Stimulated activated CD8-positive, alpha-beta memory T cell treated with anti-CD3 and anti-CD28 coated beads, Interleukin-12 subunit alpha, Interleukin-12 subunit beta, amount 100 ng/mL, for 24 hours (primary cell): ENCODE data around the gene HMX3.

Source experiments
- DNase-seq: peaks from one replicate; pipeline ENCODE4 v3.0.0-alpha.2; 2020; ENCODE audit errors: extremely low read depth

HMX3 gene

DNA sequence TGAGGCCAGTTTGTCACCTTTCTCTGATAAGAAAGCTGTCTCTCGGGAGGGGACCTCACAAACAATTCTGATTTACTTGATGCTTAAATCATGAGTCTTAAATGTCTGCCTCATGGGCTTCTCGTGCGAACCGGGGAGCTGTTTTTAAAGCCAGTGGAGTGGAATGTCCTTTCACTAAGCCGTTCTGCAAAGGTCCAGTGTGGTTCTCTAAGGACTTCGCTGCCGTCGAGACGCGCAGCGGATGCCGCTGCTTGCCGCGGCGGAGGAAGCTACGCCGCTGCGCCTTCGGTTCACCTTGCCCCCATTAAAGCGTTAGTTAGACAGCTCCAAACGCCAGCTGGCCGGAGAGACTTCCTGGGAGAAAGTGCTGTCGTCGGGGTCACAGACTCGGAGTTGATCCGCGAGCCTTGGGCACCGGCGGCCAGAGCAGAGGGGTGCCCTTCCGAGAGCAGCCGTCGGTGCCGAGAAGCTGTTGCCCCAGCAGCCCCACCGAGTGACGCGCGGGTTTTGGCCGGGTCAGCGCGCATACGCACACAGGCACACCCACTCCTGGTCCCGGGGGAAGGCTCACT lies 1.3 kb upstream of the HMX3 start:
- DNase-seq: no peak

DNA sequence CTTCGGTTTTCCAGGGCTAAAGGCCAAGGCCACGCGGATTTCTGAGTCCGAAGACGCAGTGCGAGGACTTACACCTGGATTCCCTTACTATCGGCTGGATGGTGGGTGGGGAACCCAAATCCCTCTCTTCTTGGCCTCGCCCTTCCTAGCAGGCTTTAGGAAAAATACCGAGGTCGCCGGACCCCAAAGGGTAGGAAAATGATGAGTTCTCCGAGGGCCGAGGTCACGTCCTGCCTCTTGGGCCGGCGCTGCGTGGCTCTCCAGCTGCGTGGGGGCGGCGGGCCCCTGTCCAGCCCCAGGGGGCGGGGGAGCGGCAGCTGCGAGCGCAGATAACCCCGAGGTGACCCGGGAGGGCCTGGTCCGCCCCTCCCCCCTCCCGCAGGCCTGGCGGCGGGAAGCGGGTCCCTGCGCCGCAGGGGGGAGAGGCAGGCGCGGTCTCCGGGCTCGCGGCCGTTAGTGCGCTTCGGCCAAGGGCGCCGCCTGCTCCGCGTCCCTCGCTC lies 805 bp upstream of the HMX3 start:
- DNase-seq: no peak

DNA sequence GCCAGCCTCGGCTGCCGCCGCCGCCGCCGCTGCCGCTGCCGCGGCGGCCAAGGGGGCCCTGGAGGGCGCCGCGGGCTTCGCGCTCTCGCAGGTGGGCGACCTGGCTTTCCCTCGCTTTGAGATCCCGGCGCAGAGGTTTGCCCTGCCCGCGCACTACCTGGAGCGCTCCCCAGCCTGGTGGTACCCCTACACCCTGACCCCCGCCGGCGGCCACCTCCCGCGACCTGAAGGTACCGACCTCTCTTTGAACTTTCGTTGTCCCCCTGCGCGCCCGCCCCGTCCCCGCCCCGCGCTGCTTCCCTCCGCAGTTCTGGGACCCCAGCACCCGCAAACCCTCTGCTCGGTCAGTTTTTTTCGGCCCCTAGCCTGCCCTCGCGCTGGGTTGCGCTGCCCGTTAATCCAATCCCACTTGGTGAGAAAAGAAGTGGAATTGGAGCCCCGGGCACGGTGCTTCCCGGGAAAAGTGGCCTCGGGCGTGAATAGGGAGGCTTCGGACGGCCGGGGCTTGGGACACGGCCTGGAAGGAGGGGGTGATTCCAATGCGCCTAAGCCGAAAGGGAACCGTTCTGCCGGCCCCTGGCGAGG lies 543 bp downstream of the HMX3 start:
- DNase-seq: no peak

DNA sequence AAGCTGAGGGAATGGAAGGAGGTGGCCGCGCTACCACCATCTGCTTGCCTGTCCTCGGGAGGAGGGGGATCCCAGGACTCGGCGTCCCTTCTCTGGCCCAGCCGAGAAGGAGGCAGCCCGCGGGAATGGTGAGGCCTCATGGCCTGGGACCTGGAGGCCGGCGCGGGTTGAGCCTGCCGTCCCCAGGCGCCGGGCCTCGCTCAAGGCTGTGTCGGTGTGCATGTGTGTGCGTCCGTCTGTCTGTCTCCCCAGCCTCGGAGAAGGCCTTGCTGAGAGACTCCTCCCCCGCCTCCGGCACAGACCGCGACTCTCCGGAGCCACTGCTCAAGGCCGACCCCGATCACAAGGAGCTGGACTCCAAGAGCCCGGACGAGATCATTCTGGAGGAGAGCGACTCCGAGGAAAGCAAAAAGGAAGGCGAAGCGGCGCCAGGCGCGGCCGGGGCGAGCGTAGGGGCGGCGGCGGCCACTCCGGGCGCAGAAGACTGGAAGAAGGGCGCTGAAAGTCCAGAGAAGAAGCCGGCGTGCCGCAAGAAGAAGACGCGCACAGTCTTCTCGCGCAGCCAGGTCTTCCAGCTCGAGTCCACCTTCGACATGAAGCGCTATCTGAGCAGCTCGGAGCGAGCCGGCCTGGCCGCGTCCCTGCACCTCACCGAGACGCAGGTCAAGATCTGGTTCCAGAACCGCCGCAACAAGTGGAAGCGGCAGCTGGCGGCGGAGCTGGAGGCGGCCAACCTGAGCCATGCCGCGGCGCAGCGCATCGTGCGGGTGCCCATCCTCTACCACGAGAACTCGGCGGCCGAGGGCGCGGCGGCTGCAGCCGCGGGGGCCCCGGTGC lies 1.3 kb downstream of the HMX3 start:
- no peak for DNase-seq

DNA sequence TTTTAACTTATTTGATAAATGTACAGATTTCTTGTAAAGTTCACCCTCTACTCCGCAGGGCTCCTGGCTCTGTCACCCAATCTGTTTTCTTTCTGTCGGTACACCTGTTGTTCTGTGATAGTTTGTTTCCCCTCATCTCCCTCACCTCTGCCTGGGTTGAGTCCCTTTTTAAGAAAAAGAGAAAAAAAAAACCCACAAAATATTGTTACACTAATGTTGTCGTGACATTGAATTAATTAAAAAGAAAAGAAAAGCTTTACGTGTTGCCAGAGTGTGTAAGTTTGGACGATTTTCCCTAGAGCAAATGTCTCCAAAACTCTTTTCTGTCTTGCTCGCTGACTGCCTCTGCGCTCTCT lies 3.4 kb downstream of the HMX3 start:
- DNase-seq: no peak

DNA sequence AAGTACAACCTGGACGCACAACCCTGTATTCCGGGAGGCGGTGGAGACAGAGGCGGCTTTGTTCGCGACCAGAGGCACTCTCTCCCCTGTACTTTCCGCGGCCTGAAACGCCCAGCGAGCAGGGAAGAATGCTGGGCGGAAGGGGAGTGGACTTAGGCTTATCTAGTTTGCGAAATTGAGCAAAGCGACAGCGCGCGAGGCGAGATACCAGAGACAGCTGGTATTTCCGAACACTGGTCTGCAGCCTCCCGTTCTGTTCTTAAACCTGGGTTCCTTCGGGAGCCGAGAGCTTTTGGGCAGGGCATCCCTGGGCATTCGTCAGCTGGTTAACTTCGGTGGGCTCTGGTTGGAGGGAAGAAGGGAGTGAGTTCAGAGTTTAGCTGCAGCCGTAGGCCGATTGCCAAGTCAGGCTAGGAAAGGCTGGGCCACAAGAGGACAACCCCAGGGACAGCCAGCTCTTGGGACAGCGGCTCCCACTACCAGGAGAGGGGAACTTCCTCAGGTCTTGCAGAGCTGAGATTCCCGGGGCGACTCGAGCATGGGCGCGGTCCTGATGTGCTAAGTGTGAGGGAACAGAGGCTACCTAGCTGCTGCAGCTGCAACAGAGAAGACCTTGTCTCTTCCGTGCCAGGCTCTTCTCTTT lies 3.9 kb downstream of the HMX3 start:
- no peak for DNase-seq

DNA sequence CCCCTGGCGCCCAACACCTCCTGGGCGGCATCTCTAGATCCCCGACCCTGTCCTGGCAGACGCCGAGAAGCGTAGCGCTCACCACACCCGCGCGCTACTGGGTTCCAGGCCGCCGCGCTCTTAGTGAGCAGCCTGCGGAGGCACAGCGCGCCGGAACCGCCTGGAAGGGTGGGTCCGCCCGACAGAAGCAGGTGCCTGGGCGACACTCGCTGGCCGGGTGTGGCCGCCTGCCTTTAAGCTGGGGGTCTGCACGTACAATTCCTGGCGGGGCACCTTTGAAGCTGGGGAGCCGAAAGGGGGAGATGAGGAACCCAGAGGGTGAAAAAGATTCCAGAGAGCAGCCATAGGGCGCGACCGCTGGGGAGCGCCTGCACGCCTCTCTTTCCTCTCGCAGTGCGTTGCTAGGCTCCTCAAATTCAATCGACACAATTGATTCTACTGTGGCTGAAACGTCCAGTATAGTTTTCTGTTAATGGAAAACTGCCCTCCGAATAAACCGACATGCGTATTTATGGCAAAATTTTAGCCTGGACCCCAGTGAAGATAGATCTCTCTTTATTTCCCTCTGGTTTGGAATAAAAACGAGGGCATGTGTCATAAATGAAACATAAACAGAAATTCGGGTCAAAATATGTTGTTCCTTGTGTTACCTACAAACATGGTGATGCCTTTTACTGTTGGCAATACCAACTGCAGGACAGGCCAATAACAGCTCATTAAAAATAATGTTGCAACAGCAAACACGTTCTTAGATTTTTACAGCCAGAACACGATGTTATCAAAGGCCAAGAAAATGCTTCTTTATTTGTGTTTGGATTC lies 4.6 kb downstream of the HMX3 start:
- DNase-seq: no peak

DNA sequence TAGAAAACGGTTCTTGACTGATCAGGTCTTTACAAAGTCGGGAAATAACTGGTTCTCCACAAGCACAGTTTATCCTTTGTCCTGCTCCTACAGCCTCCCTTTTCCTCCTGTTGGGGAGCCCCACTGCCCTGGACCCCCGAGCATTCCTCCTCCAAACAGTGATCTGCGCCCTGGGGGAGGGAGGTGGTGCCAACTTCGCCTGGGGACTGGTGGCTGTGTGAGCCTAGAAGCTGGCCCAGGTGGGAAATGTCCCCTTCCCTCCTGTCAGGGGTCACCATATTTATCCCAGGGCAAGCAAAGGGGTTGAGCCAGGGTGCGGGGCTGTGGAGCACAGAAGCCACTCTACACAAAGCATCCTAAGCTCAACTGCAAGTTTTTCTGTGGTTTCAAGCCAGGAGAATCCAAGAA lies 5.2 kb downstream of the HMX3 start:
- DNase-seq: no peak

DNA sequence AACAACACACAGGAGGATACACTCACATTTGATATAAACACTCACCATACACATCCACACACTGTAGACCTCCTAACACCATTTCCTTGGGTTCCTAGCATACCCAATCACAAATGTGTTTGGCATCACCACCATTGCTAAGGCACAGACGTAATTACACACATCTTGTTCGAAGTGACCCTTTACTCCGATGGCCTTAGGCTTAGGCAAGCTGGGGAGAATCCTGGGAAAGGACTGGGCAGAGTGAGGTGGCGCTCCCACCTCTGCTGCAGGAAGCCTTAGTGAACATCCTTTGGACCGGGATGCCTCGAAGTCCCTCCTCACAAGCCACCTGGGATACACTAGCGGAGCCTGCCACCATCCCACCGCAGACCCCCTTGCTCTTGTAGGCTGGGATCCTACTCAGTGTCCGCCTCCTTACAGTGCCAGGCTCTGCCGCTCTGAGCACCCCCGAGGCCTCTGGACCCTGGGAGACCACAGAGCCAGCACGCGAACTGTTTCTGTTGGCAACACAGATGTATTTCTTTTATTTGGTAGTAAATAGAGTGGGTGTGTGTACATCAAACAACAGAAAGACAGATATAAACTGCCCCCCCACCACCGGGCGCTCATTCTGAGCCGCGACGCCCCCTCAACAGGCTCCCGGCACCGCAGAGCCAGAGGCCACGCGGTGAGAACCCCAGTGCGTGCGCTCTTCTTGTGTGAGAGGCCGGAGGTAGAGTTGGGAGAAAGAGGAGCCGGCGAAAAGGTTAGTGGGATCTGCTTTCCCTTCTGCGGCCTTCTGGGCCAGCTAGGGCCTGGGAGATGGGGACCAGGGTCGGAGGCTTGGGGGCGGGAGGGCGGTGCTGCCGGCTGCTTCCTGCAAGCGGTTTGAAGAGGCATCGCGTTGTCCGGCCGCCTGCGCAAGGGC lies 6.3 kb downstream of the HMX3 start:
- DNase-seq: no peak

DNA sequence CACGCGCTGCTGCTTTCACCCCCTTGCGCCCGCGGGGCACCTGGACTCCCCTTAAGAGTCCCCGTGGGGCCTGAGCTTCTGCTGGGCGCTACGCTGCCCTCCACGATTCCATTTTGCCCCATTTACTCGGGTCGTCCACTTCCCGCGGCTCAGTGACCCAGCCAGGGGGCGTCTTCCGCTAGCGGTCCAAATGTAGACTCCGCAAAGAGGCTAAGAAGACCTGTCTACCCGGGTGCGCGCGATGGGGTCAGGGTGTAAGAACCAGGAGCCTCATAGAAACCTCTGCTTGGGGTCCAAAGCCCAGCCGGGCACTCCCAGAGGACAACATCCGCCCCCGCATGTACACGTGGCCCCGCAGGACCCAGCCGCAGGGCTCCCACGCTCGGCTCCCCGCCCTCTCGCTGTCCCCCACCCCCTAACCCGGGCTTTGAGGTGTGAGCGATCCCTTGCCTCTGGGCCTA lies 7.0 kb downstream of the HMX3 start:
- no peak for DNase-seq

DNA sequence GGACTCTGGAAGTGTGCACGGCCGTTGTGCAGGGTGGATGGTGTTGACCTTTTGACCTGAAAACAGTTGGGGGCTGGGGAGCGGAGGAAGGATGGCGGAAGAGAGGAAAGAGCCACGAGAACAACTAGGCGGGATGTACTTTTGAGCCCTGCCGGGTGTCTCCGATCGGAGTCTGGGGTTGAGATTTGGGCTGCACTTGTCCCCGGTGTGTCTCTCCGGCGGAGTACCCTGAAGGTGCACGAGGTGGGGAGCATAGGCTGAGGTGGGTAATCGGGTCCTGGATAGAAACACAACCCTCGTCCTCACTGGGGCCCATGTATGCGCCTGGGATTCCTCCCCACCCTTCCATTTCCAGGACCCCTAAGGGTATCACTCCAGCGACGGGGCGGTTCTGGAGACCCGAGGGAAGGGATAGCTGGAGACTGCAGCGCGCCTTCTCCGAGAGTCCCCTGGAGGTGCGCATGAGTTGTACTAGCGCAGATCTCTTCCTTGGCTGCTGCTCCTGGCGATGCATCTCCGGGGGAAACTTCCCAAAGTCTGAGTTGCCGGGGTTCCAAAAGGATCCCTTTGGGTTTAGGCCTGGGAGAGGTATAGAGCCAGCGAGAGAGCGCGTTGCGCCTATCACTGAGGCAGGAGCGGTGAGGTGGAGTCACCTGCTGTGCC lies 7.5 kb downstream of the HMX3 start:
- DNase-seq: no peak

DNA sequence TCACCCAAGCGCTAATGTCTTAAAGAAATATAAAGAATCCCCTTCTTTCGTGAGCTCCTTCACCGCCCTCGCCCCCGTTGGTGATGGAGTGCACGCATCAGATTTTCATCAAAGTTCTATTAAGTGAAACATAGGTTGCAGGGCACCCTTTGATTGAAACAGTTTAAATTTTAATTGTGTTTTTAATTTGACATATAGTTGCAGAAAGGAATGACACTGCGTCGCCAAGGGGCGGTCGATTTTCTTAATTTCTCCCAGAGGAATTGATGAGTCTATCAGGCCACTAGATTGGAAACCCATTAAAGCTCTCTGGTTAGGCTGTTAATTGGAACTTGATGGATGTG lies 8.0 kb downstream of the HMX3 start:
- no peak for DNase-seq

DNA sequence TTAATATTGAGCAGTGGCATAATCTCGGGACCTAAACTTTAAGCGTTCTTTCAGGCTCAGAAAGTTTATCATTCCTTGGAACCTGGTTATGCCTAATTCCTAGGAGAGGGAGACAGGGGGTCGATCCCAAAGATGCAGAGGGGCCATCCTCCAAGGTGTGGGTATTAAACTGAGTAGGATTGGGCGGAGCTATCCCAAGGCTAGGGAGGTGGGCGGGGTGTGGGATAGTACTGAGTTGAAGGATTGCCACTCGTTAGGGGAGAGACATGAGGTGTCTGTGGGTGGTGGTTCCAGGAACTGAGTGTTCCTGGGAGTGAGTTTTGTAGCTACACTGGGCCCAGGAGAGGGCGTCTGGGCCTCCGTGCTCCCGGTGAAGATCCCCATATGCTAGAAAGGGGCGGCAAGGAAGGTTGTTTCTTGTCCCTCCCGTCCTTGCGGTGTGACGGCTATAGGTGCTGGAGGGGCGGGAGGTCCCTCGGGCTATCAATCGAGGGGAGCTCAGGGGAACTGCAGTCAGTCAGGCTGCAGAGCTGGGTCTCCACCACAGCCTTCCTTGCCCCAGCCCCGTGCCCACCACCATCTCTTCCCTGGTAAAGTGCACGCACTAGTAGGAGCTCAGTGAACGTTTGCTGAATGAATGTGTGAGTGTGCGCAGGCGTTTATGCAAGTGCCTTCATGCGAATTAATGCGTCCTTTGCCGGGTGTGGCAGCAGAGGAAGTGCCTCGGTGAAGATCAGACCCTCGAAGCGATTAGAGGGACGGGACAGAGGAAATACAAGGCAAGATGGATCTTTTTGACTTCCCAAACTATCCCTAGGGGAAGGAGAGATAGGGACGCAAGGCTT lies 9.1 kb downstream of the HMX3 start:
- no peak for DNase-seq

DNA sequence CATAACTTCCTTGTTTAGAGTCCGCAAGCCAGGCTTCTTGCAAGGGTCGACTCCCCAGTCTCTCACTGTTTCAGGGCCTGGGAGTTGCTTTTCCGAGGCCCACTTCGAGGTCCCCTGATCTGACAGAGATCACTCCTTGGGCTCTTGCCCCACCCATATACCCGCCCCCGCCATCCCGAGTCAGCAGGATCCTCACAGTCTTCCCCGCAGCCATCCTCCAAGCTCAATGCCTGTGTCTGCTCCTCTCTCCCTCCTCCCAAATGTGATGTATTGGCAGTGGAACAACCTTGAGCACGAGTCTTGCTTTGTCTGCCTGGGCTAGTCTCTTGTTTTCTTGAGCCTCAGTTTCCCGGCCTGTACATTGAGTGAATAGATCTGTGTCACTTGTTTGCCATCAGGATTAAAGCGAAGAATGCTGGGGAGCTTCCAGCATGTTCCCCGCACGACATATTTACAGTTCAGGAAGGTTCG lies 9.8 kb downstream of the HMX3 start:
- no peak for DNase-seq

DNA sequence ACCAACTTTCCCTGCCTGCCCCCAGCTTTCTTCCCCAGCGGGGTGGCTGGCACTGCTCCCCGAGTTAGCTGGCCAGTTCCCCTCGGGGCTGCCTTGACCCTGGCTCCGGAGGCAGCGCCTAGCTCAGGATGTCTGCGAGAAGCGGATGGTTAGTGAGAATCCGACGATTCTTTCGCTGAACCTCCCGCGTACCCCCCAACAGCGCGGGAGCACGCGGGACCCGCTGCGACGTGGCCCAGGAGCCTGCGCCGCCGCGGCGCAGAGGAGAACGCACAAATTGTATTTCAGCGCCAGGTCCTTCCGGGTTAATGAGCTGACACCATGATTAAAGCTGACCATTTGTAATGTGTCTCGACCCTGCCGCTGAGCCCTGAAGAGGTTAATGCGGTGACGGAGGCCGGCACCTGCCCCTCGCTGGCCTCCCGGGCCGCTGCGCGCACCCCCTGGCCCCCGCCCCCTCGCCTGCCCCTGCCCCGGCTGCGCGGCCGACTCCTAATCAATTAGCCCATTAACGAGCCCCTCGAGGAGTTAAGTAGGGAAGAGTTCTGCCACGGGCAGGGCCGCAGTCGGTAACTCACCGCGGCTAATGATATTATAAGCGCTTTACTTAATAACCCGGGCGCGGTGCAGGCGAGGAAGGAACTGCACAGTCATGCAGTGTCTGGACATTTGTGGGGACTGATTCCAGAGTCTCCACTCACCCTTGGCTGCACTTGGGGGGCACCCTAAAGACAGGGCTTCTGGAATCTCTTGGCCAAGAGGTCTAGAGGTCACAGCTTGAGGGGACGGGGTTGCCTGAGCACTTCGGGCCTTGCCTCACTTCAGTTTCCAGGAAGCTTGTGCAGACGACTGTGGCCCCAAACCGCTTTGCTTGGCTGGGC lies 10.5 kb downstream of the HMX3 start:
- no peak for DNase-seq

DNA sequence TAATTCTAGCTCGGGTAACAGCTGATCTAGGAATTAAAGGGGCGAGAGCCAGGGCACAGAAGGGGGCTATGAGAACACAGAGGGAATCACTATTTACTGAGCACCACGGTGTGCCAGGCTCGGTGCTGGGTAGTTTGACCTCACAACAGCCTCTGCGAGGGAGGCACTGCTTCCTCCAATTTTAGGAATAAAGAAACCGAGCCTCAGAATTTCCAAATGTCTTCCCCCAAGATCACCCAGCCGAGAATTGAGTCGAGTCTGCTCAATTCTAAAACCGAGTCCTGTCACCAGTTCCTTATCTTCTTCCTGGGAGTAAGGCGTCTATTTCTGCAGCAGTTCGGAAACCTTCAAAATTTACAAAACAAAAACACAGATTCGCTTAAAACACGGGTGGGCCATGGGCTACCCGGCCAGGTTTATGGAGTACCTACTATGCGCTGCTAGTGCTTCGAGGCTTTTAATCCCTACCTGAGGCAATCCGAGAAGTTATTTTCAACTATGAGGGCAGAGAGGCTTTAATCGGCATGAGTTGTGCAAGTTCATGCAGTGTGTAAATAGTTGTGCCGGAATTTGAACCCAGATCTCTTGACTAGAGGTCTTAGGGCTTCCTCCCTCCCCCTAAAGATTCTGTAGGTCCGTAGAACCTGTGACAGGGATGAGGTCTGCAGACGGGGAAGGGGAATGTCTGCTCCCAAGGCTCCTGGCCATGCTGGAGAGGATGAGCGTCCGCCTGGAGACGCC lies 11.3 kb downstream of the HMX3 start:
- no peak for DNase-seq

DNA sequence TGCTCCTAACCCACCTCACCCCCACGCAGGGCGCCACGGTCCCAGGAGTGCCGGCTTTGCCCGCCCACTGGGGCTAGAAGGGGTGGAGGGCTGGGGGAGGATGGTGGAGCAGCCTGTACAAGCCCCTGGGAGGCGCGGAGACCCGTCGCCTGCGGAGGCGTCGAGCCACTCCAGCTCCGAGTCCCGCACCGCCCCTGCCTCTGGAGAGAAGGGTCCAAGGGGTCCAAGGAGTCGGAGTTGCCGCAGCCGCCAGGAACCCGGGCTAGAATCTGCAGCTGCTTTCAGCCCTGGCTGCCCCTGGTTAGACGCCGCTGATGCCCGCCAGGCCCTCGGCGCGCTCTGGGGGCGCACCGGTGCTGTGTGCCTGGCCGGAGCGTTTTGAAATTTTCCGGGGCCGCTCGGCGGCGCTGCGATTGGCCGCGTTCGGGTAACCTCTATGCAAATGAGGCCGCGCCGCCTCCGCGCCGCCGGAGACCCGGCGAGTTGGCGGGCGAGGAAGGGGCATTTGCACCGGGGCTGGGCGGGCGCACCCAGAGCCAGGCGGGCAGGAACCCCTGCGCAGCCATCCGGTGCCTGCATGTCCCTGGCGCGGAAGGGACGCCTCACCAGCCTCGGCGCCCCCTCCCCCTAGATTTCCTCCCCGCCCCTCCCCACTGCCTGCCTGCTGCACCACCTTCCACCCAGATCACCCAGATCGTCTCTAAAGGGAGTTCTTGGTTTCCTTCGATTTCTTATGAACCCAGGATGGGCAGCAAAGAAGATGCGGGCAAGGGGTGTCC lies 12.1 kb downstream of the HMX3 start, which contains the start of gene HMX2:
TSS of gene HMX2 (plus strand) at position 502 of the 779 bp plus-strand sequence. CDS start at position 745, 243 bp downstream.
- no peak for DNase-seq
